ENCODE data around the gene HMGB4.

DNA sequence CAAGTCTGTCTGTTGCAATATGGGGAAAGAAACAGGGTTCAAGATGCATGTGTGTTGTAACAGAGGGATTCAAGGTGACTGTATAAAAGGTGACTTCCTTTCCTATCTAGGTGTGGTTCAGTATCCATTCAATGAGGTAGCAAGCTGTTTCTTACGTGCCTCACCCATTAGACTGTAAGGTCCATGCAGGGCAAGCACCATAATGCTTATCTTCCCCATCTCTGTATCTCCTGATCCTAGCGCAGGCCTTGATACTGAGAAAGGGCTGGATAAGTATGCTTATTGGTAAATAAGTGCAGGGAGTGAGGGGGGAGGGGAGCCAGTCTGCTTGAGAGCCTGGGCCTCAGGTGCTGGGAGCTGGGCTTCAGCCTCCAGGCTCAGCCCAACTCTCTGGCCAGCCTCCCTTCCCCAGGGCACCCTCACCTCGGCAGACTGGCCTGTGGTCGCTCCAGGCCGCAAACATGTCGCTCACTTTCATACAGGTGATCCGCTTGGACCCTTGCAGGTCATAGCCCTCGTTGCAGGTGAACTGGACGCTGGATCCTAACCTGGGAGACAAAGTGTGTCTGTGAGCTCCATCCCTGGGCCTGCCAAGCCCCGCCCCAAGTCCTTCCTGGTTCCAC, 44.5 kb upstream of the HMGB4 start:
- TF ChIP-seq FOXM1 (IDR thresholded peaks at IDR 0.05; ENCODE audit: borderline replicate concordance, low read depth) (no peak), EGR1 (IDR thresholded peaks at IDR 0.05) (no peak), NFIC (IDR thresholded peaks at IDR 0.05) (no peak)

All from Ishikawa (cell line).